Mucosa of descending colon (tissue), 3 donors: ENCODE measurements around the gene SLC22A1. TPM values are rescaled to one million over a fixed set of nuclear protein-coding genes. Genes with fewer than 3 reads are reported as not detected.

Experiments used
- ATAC-seq: fragments of 200-7000 bp; cut with Tn5 transposase; one replicate; pipeline ENCODE4 v1.9.1; 2020; ENCODE audit warnings: mild to moderate bottlenecking, moderate library complexity
- DNase-seq, 3 donors: peaks; one replicate each; pipeline ENCODE4 v3.0.0-alpha.2; 2020
- H3K36me3 ChIP-seq: fragments of 200-600 bp; one replicate; pipeline ENCODE4 v1.8.0; 2021; ENCODE audit warnings: low read depth, mild to moderate bottlenecking
- H3K4me1 ChIP-seq: fragments of 200-600 bp; one replicate; pipeline ENCODE4 v1.8.0; 2021; ENCODE audit warnings: low read depth, mild to moderate bottlenecking
- H3K4me3 ChIP-seq: fragments of 200-600 bp; one replicate; pipeline ENCODE4 v1.8.0; 2021; ENCODE audit warnings: mild to moderate bottlenecking
- H3K9me3 ChIP-seq: fragments of 200-600 bp; one replicate; pipeline ENCODE4 v1.8.0; 2021; ENCODE audit warnings: mild to moderate bottlenecking
- intact Hi-C, 2 donors: fragments of 100-400 bp; cut with DNase I in 1 of 2; cut with micrococcal nuclease in 1 of 2; formaldehyde crosslinking; loops; one replicate each; pipeline versions ENCODE4 v1.11.0 to v1.11.1; 2022; cut with DNase I, micrococcal nuclease
- total RNA-seq, 3 donors: library from RNA; stranded (reverse); fragmentation: NEBNext Ultra II Directional in 2 of 3; extraction: Animal tissue kit (Norgen Biotek cat#: 25700) in 2 of 3; gene quantifications; one replicate each; pipeline versions ENCODE4 v1.2.1 to v1.2.4, GENCODE V29; 2021 to 2023
- TF ChIP-seq, protein P1 (sequence below): fragments of 200-600 bp; IDR thresholded peaks from one replicate; pipeline ENCODE4 v1.8.0; 2022; ENCODE audit warnings: antibody characterized with exemption, mild to moderate bottlenecking
- donor health status: DM: no; HTN: no; CAD: no; lungs with moderate emphysema.
- donor health status: DM: no; HTN: no; CAD: no.
- donor health status: DM: no; HTN: yes; CAD: no.

Gene SLC22A1
- total RNA-seq, 3 donors from 2014 or later: 1.9 to 2.4 (median 2.4) TPM

DNA sequence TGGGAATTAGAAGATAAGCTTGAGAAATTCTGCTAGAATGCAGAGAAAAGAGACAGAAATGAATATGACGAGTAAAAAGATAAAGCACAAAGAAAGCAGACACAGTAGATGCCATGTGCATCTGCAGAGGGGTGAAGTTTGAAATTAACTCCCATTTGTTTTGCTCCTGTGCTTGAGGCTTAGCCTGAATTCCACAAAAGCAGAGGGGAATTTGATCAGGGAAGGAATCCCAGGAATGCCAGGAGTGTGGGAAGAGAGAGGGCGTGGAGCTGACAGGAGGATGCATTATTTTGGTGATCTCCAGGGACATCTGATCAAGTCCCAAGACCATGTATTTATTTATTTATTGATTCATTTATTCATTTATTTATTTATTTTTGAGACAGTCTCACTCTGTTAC, 55.6 kb downstream of the SLC22A1 start:
- Histone ChIP-seq H3K9me3 (no peaks in the 10 kb centered on the region), H3K36me3 (no peaks in the 10 kb centered on the region), H3K4me1 (no peaks in the 10 kb centered on the region), H3K4me3 (no peak overlapping the region)
- ATAC-seq (no peak), DNase-seq (no peak)
- intact Hi-C loops: no loop called here
- TF ChIP-seq, protein P1, sequence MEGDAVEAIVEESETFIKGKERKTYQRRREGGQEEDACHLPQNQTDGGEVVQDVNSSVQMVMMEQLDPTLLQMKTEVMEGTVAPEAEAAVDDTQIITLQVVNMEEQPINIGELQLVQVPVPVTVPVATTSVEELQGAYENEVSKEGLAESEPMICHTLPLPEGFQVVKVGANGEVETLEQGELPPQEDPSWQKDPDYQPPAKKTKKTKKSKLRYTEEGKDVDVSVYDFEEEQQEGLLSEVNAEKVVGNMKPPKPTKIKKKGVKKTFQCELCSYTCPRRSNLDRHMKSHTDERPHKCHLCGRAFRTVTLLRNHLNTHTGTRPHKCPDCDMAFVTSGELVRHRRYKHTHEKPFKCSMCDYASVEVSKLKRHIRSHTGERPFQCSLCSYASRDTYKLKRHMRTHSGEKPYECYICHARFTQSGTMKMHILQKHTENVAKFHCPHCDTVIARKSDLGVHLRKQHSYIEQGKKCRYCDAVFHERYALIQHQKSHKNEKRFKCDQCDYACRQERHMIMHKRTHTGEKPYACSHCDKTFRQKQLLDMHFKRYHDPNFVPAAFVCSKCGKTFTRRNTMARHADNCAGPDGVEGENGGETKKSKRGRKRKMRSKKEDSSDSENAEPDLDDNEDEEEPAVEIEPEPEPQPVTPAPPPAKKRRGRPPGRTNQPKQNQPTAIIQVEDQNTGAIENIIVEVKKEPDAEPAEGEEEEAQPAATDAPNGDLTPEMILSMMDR: no peak

DNA sequence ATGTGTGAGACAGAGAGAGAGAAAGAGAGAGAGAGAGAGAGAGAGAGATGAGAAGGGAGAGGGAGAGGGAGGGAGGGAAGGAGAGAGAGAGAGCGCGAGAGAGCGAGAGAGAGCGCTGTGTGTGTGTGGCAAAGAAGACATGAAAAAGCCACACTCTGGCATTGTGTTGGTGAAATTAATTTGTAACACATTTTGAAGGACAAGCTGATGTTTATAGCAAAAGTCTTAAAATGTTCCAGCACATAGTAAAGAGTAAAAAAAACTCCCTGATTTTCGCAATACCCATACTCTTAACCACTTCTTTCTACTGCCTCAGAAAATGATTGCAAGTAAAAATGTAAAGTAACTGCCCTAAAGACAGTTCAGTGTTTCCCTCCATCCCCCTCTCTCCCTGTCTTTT, 56.7 kb downstream of the SLC22A1 start:
- Histone ChIP-seq H3K4me1 (no peaks in the 10 kb centered on the region), H3K36me3 (no peaks in the 10 kb centered on the region), H3K9me3 (no peaks in the 10 kb centered on the region), H3K4me3 (no peak overlapping the region)
- ATAC-seq (no peak), DNase-seq (no peak)
- TF ChIP-seq, protein P1: no peak
- intact Hi-C loops: no loop called here

DNA sequence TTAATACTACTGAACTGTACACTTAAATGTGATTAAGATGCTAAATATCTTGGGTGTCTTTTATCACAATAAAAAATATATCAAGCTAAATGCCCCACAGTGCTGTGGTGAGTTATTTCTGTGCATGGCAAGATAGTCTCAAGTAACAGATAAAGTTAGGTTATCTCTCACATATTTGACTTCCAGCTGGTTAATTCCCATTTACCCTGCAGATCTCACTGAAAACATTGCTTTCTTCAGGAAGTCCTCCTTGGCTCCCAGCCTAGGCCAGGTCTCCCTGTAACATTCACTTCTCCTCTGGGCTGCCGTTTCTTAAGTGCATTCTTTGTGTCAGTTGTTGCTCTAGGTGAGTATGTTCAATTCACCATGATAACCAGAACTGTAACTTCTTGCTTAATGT, 59.1 kb downstream of the SLC22A1 start:
- TF ChIP-seq, protein P1: no peak
- Histone ChIP-seq H3K36me3 (no peaks in the 10 kb centered on the region), H3K9me3 (no peaks in the 10 kb centered on the region), H3K4me1 (no peaks in the 10 kb centered on the region), H3K4me3 (no peak overlapping the region)
- intact Hi-C loops: no loop called here
- DNase-seq (no peak), ATAC-seq (no peak)

DNA sequence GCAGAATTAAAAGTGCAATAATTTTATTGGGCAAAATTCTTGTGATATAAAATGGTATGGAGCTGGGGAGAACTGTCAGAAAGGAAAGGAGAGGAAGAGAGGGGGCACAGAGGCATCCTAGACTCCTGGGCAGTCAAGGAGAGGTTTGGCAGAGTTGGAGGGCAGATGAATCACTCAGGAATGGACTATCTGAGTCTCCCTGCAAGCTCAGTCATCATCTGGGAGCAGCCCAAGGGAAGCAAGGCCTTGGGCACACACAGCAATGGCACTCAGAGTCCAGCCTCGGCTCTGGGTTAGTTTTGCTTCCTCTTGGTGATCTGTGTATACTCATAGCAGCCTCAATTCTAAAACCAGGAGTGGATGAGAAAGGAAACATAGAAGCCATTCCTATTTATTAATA, 67.2 kb downstream of the SLC22A1 start:
- ATAC-seq: no peak
- H3K4me3 ChIP-seq: no peak overlapping the region
- intact Hi-C loops: no loop called here
- H3K4me1 ChIP-seq: no peaks in the 10 kb centered on the region
- H3K36me3 ChIP-seq: no peaks in the 10 kb centered on the region
- peaks cover 14% of the 10 kb centered on the region for H3K9me3 ChIP-seq
- no peak for DNase-seq
- TF ChIP-seq, protein P1: no peak

DNA sequence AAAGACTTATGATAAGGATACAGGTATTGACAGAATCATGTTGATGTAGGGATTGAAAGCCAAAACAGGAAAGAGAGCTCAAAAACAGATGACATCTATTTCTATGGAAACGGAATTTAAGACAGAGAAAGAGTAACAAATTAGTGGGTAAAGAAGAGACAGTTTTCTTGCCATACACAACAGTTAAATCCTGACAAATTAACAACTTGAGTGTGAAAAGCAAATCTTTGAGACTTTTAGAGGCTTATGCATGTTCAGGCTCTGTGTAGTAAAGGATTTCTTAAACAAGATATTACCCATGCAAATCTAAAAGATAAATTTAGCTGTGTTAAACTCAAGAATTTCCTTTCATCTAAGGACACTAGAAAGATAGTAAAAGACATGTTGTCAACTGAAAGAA, 68.5 kb downstream of the SLC22A1 start:
- DNase-seq: no peak
- TF ChIP-seq, protein P1: no peak
- H3K4me3 ChIP-seq: no peak overlapping the region
- intact Hi-C loops: no loop called here
- no peaks in the 10 kb centered on the region for H3K4me1 ChIP-seq
- H3K36me3 ChIP-seq: no peaks in the 10 kb centered on the region
- ATAC-seq: no peak
- peaks cover 27% of the 10 kb centered on the region for H3K9me3 ChIP-seq

DNA sequence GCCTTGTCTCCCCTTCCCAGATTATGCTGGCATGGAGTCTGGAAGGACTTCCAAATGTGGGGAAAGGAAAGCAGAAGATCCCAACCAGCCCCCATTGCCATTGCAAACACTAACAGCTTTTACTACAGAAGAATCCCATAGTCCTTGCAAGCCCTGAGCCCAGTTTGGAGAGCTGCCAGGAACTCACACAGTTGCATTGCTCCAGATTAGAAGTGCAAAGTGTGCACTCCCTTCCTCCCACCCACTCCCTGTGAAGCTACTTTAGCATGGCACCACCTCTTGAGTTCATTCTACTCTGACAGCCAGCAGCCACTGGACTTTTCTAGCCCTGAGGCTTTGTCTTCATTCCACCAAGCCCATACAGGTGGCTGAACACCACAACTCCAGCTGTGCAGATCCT, 69.4 kb downstream of the SLC22A1 start:
- ATAC-seq (no peak), DNase-seq (no peak)
- intact Hi-C loops: no loop called here
- Histone ChIP-seq H3K36me3 (no peaks in the 10 kb centered on the region), H3K9me3 (peaks cover 31% of the 10 kb centered on the region), H3K4me1 (no peaks in the 10 kb centered on the region), H3K4me3 (no peak overlapping the region)
- TF ChIP-seq, protein P1: no peak
